Measurements from ENCODE around the gene TMBIM6.
"Not testable (repeated sequence)": the region's sequence is repeated elsewhere in the genome, so short reads cannot be mapped to it uniquely, and the experiment has no call there.

The TMBIM6 gene

GRCh38 chr12:49733219-49734017 lies 7.9 kb upstream of the TMBIM6 start:
- H3K27me3 ChIP-seq (ENCODE audit: insufficient read depth, low read length) = peaks cover 7% of the 10 kb centered on the region; the same call in 1 of the 2 replicates
- H3K9me3 ChIP-seq (ENCODE audit: insufficient read depth, low read depth, low read length) = no peaks in the 10 kb centered on the region
- no peak overlapping the region for H3K4me3 ChIP-seq (ENCODE audit: low read length)
- H3K9ac ChIP-seq (ENCODE audit: low read depth, low read length) = no peak overlapping the region
- H3K27ac ChIP-seq (ENCODE audit: low read length) = no peak overlapping the region
- H3K4me1 ChIP-seq (ENCODE audit: insufficient read depth, low read length) = no peaks in the 10 kb centered on the region
- no peaks in the 10 kb centered on the region for H3K36me3 ChIP-seq (ENCODE audit: insufficient read depth, low read depth, low read length)

DNA sequence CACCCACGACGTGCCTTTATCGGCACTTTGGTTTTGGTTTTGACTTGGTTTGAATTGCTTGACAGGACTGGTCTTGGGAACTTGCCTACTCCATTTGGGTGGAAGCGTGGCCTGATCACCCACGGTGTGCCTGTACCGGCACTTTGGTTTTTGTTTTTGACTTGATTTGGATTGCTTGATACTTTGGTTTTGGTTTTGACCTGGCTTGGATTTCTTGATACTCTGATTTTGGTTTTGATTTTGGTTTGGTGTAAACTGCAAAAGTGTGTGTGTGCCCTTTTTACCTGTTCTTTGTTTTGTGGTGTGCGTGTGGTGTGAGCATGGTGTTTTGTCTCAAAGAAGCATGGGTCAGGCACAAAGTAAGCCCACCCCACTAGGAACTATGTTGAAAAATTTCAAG lies 6.5 kb upstream of the TMBIM6 start:
- H3K9ac ChIP-seq (ENCODE audit: low read depth, low read length); H3K4me1 ChIP-seq (ENCODE audit: insufficient read depth, low read length); H3K9me3 ChIP-seq (ENCODE audit: insufficient read depth, low read depth, low read length); H3K27ac ChIP-seq (ENCODE audit: low read length); H3K36me3 ChIP-seq (ENCODE audit: insufficient read depth, low read depth, low read length); H3K27me3 ChIP-seq (ENCODE audit: insufficient read depth, low read length); H3K4me3 ChIP-seq (ENCODE audit: low read length): not testable (repeated sequence)

- not testable (repeated sequence) for H3K27ac ChIP-seq (ENCODE audit: low read length); H3K9ac ChIP-seq (ENCODE audit: low read depth, low read length); H3K4me1 ChIP-seq (ENCODE audit: insufficient read depth, low read length); H3K36me3 ChIP-seq (ENCODE audit: insufficient read depth, low read depth, low read length); H3K27me3 ChIP-seq (ENCODE audit: insufficient read depth, low read length); H3K4me3 ChIP-seq (ENCODE audit: low read length); H3K9me3 ChIP-seq (ENCODE audit: insufficient read depth, low read depth, low read length)
Measured at GRCh38 chr12:49738721-49739120, 2.6 kb upstream of the TMBIM6 start.

GRCh38 chr12:49740277-49740676 lies 1.1 kb upstream of the TMBIM6 start:
- not testable (repeated sequence) for H3K9me3 ChIP-seq (ENCODE audit: insufficient read depth, low read depth, low read length); H3K4me1 ChIP-seq (ENCODE audit: insufficient read depth, low read length); H3K27ac ChIP-seq (ENCODE audit: low read length); H3K27me3 ChIP-seq (ENCODE audit: insufficient read depth, low read length); H3K4me3 ChIP-seq (ENCODE audit: low read length); H3K9ac ChIP-seq (ENCODE audit: low read depth, low read length)
- H3K36me3 ChIP-seq (ENCODE audit: insufficient read depth, low read depth, low read length) = peaks cover 14% of the 10 kb centered on the region

GRCh38 chr12:49741882-49742620 lies 694 bp downstream of the TMBIM6 start:
- Histone ChIP-seq H3K9ac (ENCODE audit: low read depth, low read length) (peak overlapping the region; percentile 94), H3K4me3 (ENCODE audit: low read length) (peak overlapping the region; percentile 96), H3K27ac (ENCODE audit: low read length) (peak overlapping the region; percentile 81), H3K36me3 (ENCODE audit: insufficient read depth, low read depth, low read length) (peaks cover 14% of the 10 kb centered on the region), H3K27me3 (ENCODE audit: insufficient read depth, low read length) (no peaks in the 10 kb centered on the region), H3K9me3 (ENCODE audit: insufficient read depth, low read depth, low read length) (no peaks in the 10 kb centered on the region), H3K4me1 (ENCODE audit: insufficient read depth, low read length) (peaks cover 5% of the 10 kb centered on the region)

DNA sequence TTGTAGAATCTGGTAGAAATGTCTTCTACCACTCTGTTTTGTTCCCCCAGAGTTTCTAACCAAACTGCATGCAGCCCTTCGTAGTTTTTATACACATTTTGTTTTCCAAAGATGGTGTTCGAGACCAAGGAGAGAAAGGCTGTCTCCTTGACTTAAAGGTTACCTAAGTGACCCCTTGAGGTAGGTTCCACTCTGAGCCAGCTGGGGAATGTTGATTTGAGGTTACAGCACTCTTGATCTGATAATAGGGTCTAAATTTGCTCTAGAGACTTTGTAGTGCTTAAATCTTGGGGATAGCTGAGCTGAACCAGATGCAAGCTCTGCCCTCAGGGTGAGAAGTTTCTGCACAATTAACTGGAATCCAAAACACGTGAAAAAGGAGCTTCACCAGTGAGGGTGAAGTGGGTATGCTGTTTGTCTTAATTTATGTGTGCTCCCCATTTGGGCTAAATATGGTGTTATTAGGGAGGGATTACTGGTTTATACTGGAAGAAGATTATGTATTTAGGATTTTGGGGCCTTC lies 3.1 kb downstream of the TMBIM6 start:
- no peak overlapping the region for H3K27ac ChIP-seq (ENCODE audit: low read length)
- no peak overlapping the region for H3K4me3 ChIP-seq (ENCODE audit: low read length)
- peaks cover 17% of the 10 kb centered on the region for H3K36me3 ChIP-seq (ENCODE audit: insufficient read depth, low read depth, low read length)
- H3K9ac ChIP-seq (ENCODE audit: low read depth, low read length) = no peak overlapping the region
- H3K4me1 ChIP-seq (ENCODE audit: insufficient read depth, low read length) = peaks cover 5% of the 10 kb centered on the region
- no peaks in the 10 kb centered on the region for H3K9me3 ChIP-seq (ENCODE audit: insufficient read depth, low read depth, low read length)
- no peaks in the 10 kb centered on the region for H3K27me3 ChIP-seq (ENCODE audit: insufficient read depth, low read length)

DNA sequence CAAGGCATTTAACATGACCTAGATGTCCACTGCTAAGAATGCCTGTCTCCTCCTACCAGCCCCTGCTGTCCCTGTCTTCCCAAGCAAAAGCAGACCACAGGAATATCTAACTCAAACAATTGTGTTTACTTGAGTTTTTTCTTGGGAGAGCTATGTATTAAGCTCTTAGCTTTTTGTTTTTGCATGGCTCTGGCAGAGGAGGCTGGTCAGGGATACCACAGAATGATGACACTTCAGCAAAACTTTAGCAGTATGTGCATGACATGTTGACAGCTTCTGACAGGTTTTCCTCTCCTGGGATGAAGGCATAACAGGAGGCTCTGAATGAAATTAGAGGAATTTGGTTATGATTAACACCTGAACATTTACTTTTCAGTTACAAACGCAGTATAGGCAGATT lies 6.9 kb downstream of the TMBIM6 start:
- H3K4me3 ChIP-seq (ENCODE audit: low read length) = no peak overlapping the region
- H3K36me3 ChIP-seq (ENCODE audit: insufficient read depth, low read depth, low read length) = peaks cover 37% of the 10 kb centered on the region
- H3K9me3 ChIP-seq (ENCODE audit: insufficient read depth, low read depth, low read length) = no peaks in the 10 kb centered on the region
- H3K9ac ChIP-seq (ENCODE audit: low read depth, low read length) = no peak overlapping the region
- no peak overlapping the region for H3K27ac ChIP-seq (ENCODE audit: low read length)
- H3K27me3 ChIP-seq (ENCODE audit: insufficient read depth, low read length) = no peaks in the 10 kb centered on the region
- peaks cover 11% of the 10 kb centered on the region for H3K4me1 ChIP-seq (ENCODE audit: insufficient read depth, low read length)

DNA sequence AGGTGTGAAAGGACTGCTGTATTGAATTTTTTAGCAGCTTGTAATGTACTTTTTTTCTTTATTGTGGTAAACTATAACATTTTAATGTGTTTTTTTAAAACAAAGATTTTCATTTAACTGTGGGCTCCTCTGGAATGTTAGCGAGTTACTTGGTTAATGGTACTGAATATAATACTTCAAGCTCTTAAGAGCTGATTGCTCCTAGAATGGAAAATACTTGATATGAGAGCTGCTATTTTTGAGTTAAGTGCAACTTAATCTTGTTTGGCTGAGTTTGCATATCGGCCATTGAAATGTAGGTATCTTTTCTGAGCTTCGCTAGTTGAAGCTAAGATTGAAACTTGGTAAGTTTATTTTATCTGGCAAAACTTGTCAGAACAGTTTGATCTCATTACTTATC lies 7.4 kb downstream of the TMBIM6 start:
- Histone ChIP-seq H3K36me3 (ENCODE audit: insufficient read depth, low read depth, low read length) (peaks cover 40% of the 10 kb centered on the region), H3K9ac (ENCODE audit: low read depth, low read length) (no peak overlapping the region), H3K4me3 (ENCODE audit: low read length) (no peak overlapping the region), H3K9me3 (ENCODE audit: insufficient read depth, low read depth, low read length) (no peaks in the 10 kb centered on the region), H3K27ac (ENCODE audit: low read length) (no peak overlapping the region), H3K4me1 (ENCODE audit: insufficient read depth, low read length) (peaks cover 11% of the 10 kb centered on the region), H3K27me3 (ENCODE audit: insufficient read depth, low read length) (no peaks in the 10 kb centered on the region)

- Histone ChIP-seq H3K4me1 (ENCODE audit: insufficient read depth, low read length) (peaks cover 11% of the 10 kb centered on the region; the same call in 1 of the 2 replicates), H3K4me3 (ENCODE audit: low read length) (no peak overlapping the region), H3K27ac (ENCODE audit: low read length) (no peak overlapping the region), H3K36me3 (ENCODE audit: insufficient read depth, low read depth, low read length) (peaks cover 44% of the 10 kb centered on the region), H3K27me3 (ENCODE audit: insufficient read depth, low read length) (no peaks in the 10 kb centered on the region), H3K9ac (ENCODE audit: low read depth, low read length) (peak overlapping the region; percentile 17; the same call in 1 of the 2 replicates), H3K9me3 (ENCODE audit: insufficient read depth, low read depth, low read length) (no peaks in the 10 kb centered on the region)
Measured at GRCh38 chr12:49750027-49750995, 9.0 kb downstream of the TMBIM6 start.

GRCh38 chr12:49750996-49751393 lies 9.6 kb downstream of the TMBIM6 start:
- Histone ChIP-seq H3K9me3 (ENCODE audit: insufficient read depth, low read depth, low read length) (no peaks in the 10 kb centered on the region), H3K27ac (ENCODE audit: low read length) (no peak overlapping the region), H3K4me3 (ENCODE audit: low read length) (no peak overlapping the region), H3K9ac (ENCODE audit: low read depth, low read length) (0 out of 2 replicates have a peak overlapping the region, but pooled peaks have one; percentile 17), H3K27me3 (ENCODE audit: insufficient read depth, low read length) (no peaks in the 10 kb centered on the region), H3K4me1 (ENCODE audit: insufficient read depth, low read length) (peaks cover 11% of the 10 kb centered on the region; the same call in 1 of the 2 replicates), H3K36me3 (ENCODE audit: insufficient read depth, low read depth, low read length) (peaks cover 51% of the 10 kb centered on the region)
